Suppressor macrophage (primary cell): ENCODE data around the gene DGKG.

Experiments
- DNase-seq, 4 experiments: peaks; one replicate each; pipeline ENCODE4 v3.0.0-alpha.2; 2020 to 2022

DGKG gene

GRCh38 chr3:186137051-186137685, 224.9 kb downstream of the DGKG start:
- no peak for DNase-seq

- DNase-seq, result no peak
Measured at GRCh38 chr3:186133980-186134379, 228.1 kb downstream of the DGKG start.

DNA sequence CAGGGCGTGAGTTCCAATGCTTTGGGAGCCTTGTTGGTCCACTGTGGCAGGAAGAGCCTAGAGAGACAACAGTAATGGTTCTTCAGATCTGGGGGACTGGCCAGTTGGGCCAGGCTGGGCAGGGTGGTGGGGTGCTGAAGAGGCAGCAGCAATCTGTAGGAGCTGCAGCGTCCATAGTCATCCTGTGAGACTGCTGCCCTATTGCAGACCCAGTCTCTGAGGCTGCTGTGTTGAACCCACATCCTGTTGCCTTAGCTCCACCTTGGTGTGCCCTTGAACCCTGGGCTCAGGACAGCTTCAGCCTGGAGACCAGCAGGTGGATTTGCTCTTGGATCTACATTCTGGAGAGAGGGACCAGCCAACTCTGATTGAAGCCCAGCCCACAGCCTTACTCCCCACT, 229.5 kb downstream of the DGKG start:
- no peak for DNase-seq

DNA sequence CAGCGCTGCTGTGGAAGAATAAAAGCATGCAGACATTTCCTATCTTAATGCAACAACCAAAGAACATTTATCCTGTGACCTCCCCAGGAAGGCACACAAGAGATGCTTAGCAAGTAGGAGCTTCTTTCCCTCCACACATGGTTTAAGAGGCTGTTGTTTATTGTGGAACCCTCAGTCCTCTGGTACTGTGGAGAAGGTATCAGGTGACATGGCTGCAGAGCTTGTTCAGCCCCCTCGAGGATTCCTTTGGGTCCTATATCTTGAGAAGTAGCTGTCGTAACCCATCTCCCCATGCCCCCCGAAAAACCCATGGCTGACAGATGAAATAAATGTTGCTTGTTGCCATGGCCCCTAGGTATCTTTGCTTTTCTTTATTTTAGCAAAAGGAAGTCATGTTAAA, 232.8 kb downstream of the DGKG start:
- no peak for DNase-seq

DNA sequence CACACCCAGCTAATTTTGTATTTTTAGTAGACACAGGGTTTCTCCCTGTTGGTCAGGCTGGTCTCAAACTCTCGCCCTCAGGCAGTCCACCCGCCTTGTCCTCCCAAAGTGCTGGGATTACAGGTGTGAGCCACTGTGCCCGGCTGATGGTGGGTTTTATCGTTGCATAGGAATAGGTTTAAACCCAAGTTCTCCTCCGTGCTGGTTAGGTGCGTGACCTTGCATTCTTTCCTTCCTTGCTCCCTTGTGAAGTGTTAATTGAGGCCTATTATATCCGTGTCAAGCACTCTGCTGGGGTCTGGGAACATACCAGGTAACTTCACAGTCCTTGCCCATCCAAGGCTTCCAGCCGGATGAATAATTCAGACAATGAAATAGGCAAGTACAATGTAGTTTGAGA, 233.9 kb downstream of the DGKG start:
- no peak for DNase-seq

- no peak for DNase-seq
Measured at GRCh38 chr3:186127463-186127862, 234.6 kb downstream of the DGKG start.

DNA sequence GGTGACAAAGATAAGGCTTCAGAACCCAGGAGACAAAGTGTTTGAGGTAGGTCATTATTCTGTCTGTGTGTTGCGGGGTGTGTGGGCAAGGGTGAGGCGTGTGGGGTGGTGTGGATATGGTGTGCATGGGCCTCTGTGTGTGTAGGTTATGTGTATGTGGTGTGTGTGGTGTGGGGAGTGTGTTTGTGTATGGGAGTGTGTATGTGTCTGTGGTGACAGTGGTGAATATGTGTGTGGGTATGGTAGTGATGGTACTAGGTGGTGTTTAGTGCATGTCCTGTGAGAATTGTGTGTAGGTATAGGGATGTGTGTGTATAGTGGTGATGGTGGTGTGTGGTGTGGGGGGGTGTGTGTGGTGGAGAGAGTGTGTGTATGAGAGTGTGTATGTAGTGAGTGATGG, 236.9 kb downstream of the DGKG start:
- DNase-seq, result no peak

GRCh38 chr3:186124592-186124991, 237.4 kb downstream of the DGKG start:
- no peak for DNase-seq

DNA sequence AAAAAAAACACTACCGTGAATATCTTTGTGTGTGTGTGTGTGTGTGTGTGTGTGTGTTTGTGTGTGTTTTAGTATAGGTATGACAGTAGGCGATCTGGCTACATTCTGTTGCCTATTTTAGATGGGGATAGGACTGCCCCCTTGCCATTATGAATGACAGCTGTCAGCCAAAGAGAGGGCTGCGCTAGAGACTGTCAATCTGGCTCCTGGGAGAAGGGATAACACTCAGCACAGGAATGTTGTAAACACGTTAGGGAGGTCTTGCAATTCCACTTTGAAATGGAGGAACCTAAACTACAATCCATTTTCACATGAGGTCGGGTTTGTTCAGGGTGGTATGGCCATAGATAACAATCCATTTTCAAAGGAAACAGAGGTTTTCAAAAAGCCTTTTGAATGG, 239.0 kb downstream of the DGKG start:
- no peak for DNase-seq

DNA sequence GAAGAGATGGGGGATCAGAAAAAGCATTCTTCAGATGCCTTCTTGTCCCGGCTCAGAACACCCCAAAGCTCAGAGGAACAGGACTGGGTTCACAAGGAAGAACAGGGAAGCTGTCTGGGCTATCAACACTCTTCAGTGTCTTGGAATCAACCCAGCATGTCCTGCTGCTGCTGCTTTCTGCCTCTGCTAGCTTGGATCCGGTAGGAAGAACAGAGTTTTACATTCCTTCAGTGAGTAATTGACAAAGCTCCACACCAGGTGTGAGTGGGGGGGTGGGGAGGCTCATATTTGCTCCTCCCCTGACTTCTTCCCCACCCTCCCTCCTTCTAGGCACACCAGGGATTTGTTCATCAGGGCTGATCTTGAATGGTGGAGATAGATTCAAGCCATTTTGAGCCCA, 240.1 kb downstream of the DGKG start:
- no peak for DNase-seq

DNA sequence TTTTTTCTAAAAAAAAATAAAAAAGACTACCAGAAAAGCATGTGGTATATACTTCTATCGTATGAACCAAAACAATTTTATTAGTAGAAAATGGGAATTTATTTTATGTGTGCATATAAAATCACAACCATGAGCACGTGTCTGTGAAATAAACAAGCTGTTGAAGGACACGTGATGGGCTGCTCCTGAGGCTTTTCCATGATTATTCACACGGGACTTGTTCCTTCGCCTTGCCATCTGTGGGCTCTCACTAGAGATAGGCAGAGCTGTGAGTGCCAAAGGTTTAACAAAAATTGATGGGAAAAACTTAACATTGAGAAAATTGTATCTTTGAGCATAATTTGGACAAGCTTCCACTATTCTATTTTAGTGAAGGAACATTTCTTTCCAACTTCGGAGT, 240.8 kb downstream of the DGKG start:
- no peak for DNase-seq

- DNase-seq, result no peak
Measured at GRCh38 chr3:186119499-186119898, 242.5 kb downstream of the DGKG start.

DNA sequence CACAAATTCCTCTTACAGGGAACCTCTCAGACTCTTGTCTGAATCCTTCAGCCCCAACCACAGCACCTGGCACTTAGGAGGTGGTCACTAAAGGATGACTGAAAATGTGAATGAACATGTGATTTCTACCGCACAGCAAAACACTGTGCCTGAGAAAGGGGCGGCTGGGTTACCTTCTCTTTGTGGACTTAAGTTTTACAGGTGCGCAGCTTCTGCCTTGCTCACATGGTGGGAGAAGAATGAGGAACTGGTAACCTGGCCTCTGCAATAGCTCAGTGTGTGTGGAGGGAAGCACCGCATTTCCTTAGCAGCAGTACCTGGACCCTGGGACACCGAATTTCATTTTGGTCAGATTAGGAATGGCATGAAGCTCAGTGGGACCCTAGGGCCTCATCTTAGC, 243.3 kb downstream of the DGKG start:
- no peak for DNase-seq

GRCh38 chr3:186117521-186118134, 244.4 kb downstream of the DGKG start:
- DNase-seq, result no peak

DNA sequence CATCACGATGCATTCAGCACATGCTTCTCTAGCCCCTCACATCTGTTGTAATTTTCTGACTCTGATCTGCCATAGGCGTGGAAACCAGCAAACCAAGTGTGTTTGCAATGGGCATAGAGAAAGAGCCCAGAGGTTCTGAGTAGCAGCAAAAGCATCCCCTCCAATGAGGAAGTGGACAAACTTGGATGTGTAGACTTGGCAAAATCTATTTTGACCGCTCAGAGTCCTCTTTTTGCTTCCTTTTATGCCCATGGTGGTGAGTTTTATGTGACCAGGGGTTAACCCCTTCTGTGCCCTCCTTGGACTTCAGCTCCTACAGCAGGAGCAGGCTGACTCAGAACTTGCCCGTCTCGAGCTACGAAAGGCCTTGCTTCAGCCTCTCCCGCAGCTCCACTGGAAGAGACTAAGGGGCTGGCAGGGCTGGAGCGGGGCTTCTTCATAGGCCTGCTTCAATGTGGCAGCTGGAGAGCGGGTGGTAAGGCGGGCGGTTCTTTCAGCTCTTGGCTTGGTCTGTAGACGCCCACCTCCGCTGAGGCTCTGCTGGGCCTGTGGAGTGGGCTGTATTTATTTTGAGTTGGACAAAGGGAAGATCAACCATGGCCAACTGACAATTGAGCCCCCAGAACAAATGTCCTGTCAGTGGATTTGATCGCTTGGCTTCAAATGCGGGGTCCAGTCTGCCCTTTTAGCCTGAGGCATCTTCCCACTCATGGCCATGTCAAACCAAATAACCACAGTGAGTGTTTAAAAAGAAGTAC, 246.6 kb downstream of the DGKG start:
- DNase-seq, result peak; percentile 71 to 88 (median 80)

- peak; percentile 71 to 85 (median 78) for DNase-seq
Measured at GRCh38 chr3:186110975-186111974, 250.8 kb downstream of the DGKG start.

DNA sequence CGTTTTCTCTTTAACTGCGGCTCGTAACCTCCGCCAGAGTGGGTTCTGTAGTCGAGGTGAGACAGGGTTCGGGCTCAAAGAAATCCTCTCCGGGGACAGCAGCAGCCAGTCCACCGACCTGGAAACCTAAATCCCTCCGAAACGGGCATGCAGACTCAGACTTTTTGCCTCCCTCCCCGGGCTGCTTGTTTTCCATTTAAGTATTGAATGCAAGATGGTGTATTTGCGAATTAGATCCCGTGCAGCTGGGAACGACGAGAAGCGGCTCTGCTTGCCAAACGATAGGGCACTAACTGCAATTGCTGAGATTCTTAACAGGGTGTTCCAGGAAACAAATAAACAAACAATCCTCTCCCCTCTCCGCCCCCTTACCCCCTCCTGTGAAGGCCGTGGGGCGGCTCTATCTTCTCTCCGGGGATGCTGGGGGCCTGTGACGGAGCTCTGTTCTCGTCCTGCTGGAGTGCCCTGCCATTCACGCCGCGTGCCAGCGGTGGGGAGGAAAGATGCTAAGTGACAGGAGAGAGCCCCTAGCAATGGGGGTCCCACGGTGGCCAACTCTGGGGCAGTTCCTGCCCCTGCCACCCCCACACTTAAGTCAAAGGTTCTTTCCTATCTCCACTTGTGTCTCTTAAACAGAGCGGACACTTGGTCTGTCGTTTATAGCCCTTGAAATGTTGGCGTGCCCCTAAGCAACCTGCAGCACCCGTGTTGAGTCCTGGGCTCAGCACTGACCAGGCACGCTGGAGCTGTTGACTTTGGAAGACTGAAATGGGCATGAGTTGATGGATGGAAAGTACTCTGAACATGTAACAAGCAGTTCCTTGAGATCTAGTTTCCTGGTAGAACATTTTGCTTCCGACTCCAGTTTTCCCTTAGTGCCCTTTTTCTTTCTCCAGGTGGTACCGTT, 251.9 kb downstream of the DGKG start:
- peak in 1 of 4 experiments; percentile 13 for DNase-seq

GRCh38 chr3:186108941-186109865, 252.8 kb downstream of the DGKG start, which contains the start of gene ETV5:
ETV5 (minus strand) TSS chr3:186109089; CDS start chr3:186105868, 3,221 bp downstream.
- DNase-seq, result peak; percentile 98 to 100 (median 99)

- peak; percentile 33 to 62 (median 60) for DNase-seq
Measured at GRCh38 chr3:186108106-186108940, 253.7 kb downstream of the DGKG start.
